ENCODE data around the gene BCR. TPM values are rescaled to one million over a fixed set of nuclear protein-coding genes. Genes with fewer than 3 reads are reported as not detected.

The BCR gene
- total RNA-seq, 1 experiment from 2014 or later = 77.0 TPM

- no peaks in the 10 kb centered on the region for H3K9me3 ChIP-seq (ENCODE audit: control insufficient read depth, low read depth, low read length)
- no peak overlapping the region for H2BK5ac ChIP-seq (ENCODE audit: insufficient read length, low read length)
- H2BK12ac ChIP-seq (ENCODE audit: insufficient read length, low read depth, low read length) = no peak overlapping the region
- no CpG with 5 or more reads among the region's 1 CpG for WGBS (ENCODE audit: extremely low coverage, insufficient read length, low lambda C conversion rate)
- H2AFZ ChIP-seq (ENCODE audit: low read length) = no peak overlapping the region
- H3K56ac ChIP-seq (ENCODE audit: insufficient read length, low read depth, low read length) = no peak overlapping the region
- H3K27ac ChIP-seq (ENCODE audit: insufficient read length, low read depth, low read length) = no peak overlapping the region
- no peak overlapping the region for H3K4me2 ChIP-seq (ENCODE audit: insufficient read depth, insufficient read length, low read length)
- Mint-ChIP-seq H3K27ac (no peak overlapping the region), H3K4me3 (no peak overlapping the region), H3K36me3 (ENCODE audit: insufficient read depth in 1 of 3, low read depth in 3 of 3) (no peaks in the 10 kb centered on the region; a peak in 1 of 7 replicates), H3K27me3 (ENCODE audit: low read depth) (peaks cover 97% of the 10 kb centered on the region), H3K4me1 (no peaks in the 10 kb centered on the region), H3K9me3 (no peaks in the 10 kb centered on the region)
- no peak overlapping the region for H3K9ac ChIP-seq (ENCODE audit: extremely low read depth, insufficient read length, low read length)
- no peaks in the 10 kb centered on the region for H3K23me2 ChIP-seq (ENCODE audit: insufficient read length, low read depth, low read length, poor library complexity, severe bottlenecking)
- no peaks in the 10 kb centered on the region for H3K79me2 ChIP-seq (ENCODE audit: insufficient read depth, low read length)
- no peak overlapping the region for H2BK15ac ChIP-seq (ENCODE audit: low read depth, low read length)
- no peak overlapping the region for H4K5ac ChIP-seq (ENCODE audit: insufficient read length, low read depth, low read length)
- H3T11ph ChIP-seq (ENCODE audit: low read length) = no peak overlapping the region
- H2BK120ac ChIP-seq (ENCODE audit: low read depth, low read length, poor library complexity, severe bottlenecking) = no peak overlapping the region
- no peaks in the 10 kb centered on the region for H4K20me1 ChIP-seq (ENCODE audit: control insufficient read depth, insufficient read depth, insufficient read length)
- no peak overlapping the region for H4K91ac ChIP-seq (ENCODE audit: insufficient read length, low read depth, low read length)
- peaks cover 17% of the 10 kb centered on the region for H3K27me3 ChIP-seq (ENCODE audit: insufficient read depth, low read length)
- H3K18ac ChIP-seq (ENCODE audit: insufficient read length, low read depth, low read length) = no peak overlapping the region
- H3K79me1 ChIP-seq (ENCODE audit: insufficient read depth, low read depth, low read length, poor library complexity, severe bottlenecking) = no peaks in the 10 kb centered on the region
- DNase-seq = no peak
- H3K4ac ChIP-seq (ENCODE audit: low read depth, low read length) = no peak overlapping the region
- H2BK20ac ChIP-seq (ENCODE audit: low read depth, low read length, poor library complexity, severe bottlenecking) = no peak overlapping the region
- H3K23ac ChIP-seq (ENCODE audit: insufficient read length, low read depth, low read length) = no peak overlapping the region
- no peak overlapping the region for H4K8ac ChIP-seq (replicated peaks; ENCODE audit: insufficient read length, low read depth, low read length)
- H2AK5ac ChIP-seq (ENCODE audit: insufficient read length, low read length) = no peak overlapping the region
- TF ChIP-seq CTCF (conservative IDR thresholded peaks at IDR 0.05) = no peak
- no peaks in the 10 kb centered on the region for H3K4me1 ChIP-seq (ENCODE audit: insufficient read depth, low read length)
- no peak overlapping the region for H3K14ac ChIP-seq (ENCODE audit: insufficient read depth, low read length)
Measured at GRCh38 chr22:23353004-23353403, 172.7 kb downstream of the BCR start.
